Midbrain (tissue), 1 donor: ENCODE measurements around the gene UBR3.

Experiments
- DNase-seq: peaks from one replicate; lab custom pipeline; 2025; lab: John Stamatoyannopoulos, UW

UBR3 gene

DNA sequence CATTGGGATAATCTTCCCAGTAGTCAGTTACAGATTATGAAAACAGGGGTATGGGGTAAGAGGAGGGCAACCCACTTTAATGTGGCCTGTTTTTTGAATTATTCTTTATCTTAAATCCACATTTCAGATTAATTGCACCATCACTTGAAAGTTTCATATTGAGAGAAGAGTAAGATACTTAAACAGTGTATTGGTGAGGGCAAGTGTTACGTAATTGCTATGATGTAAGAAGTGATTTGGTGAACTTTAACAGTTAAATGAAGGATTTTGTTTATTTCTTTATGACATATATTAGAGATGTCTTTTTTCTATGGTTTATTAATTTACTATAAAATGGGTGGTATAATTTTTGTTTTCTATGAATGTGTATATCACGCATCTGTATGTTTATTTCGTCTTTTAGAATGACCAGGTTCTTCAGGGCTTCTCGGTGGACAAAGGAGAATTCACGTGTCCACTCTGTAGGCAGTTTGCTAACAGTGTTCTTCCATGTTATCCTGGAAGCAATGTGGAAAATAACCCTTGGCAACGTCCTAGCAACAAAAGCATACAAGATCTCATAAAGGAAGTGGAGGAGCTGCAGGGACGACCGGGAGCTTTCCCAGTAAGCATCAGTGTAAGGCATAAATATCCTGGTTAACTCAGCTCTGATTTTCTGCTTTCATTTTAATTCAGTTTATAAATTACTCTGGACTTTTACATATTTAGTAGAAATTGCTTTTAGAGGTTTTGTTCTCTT is 179.5 kb downstream of the UBR3 start:
- no peak for DNase-seq

DNA sequence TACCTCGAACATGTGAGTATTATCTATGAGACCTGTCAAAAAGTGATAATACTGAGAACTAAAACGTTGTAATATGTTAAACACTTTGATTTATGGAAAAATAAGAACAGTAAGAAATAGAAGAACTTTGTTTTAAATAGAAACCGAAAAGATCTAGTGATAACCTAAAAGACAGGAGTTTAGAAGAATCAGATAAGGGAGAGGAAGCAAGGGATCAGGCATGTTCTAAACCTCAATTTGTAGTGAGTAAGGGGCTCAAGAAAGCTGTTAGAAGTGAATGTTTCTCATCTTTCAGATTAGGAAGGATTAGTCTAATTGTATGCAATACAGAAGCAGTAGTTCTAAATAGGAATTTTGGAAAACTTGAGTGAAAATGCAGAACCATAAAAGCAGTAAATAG is 182.0 kb downstream of the UBR3 start:
- no peak for DNase-seq

DNA sequence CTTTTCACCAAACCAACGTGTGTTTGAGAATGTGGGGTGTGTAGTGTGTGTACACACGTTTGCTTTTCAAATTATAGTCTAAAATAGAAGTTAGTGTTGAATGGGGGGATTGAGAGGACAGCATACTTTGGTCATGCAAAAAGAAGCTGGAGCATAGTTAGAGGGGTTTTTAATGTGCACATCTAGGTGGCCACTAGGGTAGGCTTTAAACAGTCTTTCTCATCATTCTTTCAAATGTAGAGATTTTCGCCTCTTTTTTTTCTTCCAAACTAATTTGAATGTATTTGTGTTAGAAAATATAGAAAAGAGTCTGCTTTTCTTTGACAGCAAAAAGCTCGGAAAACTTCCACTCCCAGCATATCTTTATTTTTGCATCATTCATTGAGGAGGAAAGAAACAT is 185.5 kb downstream of the UBR3 start:
- no peak for DNase-seq

DNA sequence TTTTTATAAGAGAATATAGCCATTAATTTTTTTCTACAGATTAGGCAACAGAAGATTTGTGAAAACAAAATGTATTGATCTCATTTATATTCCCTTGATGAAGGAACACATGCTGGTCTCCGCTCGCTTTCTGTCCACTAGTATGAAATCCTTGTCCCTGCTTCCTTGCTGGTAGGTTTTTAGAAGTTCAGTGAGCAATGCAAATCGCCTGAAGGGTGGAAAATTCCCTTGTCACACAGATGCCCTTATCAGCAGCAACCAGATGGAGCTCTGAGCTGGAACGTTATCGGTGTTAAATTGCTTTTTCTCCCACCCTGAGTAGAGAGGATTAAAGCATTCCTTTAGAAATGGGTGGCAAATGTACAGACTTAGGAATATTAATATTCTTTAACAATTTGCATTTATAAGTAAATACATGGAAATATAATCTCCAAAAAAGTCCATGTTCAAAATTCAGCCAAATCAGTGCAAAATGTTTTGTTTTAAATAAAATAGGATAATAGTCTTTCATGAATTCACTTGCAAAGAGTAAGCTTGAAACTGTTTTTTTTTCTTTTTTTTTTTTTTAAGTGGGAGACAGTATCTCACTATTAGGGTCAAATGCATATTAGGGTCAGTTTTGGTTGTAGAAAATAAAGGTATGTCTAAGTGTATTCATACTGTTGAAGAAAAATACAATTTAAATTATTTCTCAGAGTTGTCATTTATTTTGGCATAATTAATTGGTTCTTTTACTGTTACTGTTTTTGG is 186.7 kb downstream of the UBR3 start:
- no peak for DNase-seq

DNA sequence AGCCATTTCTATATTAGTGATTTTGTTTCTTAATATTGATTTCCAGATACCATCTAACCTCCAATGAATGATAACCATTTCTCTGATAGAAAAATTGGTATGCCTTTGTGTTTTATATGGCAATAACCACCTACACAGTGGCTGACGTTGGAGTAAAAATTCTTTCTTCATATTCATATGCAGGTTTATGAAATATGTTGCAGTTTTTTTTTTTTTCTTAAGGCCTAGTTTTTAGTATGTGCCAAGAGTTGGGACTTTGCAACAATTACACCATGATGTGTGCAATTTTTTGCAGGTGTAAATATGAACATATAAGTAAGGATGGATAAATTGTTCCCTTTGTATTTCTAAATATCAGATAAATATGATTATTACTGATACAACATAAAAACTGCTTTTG is 187.5 kb downstream of the UBR3 start:
- no peak for DNase-seq

DNA sequence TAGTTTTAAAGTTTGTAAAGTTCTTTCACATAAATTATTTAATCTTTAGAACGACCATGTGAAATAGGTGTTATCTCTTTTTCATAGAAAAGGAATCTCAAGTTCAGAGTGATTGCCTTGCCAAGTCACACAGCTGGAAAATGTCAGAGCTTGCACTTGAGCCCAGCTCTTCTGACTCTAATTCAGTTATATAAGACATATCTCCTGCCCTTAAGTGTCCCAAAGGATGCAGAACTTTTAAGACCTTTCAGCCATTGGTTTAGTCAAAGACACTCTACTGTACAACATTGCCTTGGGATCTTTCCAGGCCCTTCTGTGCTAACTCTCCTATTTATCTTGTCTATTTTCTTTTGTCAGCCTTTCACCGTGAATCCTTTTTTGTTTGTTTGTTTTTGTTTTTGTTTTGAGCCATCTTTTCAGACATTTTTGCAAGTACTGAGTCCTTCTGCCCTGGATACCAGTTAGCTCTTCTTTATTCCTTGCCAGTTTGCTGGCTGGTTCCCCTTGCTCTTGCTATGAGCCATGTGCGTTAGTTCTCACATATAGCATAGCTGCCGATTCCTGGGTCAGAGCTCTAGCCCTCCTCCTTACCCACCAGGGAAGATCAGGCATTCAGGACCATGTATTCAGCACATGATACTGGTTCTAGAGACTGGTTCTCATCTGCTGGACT is 190.7 kb downstream of the UBR3 start:
- DNase-seq, result no peak

DNA sequence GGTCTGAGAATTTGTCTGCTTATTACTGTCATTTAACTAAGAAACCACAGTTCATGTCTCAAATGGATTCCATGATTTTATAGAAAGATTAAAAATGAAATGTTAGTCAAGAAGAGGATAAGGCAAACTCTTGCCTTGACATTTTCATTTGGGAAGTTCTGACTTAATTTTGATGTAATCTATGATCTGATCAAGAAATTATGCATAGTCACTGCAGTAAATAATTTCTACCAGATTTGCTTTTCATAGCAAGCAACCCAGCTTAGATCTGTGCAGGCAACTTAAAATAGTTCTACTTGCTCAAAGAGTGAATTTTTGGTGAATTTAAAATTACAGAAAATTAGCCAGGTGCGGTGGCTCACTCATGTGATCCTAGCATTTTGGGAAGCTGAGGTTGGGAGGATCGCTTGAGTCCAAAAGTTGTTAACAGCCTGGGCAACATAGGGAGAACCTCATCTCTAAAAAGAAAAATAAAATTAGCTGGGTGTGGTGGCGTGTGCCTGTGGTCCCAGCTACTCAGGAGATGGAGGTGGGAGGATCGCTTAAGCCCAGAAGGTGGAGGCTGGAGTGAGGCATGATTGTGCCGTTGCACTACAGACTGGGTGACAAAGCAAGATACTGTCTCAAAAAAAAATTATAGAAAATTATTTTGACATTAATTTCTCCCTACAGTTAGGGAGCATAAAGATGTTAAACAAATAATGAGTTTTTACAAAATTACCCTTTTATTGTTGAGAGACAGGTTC is 192.0 kb downstream of the UBR3 start:
- no peak for DNase-seq

DNA sequence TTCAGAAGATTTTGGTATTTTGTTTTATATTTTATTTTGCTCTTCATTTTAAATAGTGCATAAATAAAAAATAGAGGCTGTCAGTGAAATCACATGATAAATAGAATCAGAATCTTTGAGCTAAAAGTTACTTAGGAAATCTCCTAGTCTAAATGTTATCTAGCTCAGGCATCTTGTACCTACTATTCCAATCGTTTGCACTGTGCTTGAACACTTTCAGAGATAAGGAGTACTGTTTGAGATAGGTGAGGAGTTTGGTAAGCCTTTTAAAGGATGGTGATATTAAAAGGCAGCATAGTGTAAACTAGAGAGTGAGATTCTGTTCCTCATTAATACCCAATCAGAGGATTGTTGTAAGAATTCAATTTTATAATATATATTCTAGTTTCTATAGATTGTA is 193.5 kb downstream of the UBR3 start:
- DNase-seq, result no peak

DNA sequence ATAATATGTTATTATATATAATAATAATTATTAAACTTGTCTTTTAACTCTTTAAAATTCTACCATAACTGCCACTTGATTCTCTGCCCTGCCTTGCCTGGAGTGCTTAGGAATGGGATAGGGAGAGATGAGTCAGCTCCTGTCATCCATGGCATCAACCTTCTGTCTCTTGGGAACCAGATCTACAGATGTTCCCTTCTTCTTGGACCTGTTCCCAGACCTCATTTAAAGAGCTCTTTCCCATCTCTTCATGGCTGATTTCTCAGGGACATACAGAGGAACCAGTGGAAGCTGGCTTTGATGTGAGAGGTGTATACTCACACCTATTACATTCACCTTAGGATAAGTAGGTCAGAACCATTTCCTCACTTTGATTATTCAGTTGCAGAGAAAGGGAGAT is 195.4 kb downstream of the UBR3 start:
- no peak for DNase-seq

DNA sequence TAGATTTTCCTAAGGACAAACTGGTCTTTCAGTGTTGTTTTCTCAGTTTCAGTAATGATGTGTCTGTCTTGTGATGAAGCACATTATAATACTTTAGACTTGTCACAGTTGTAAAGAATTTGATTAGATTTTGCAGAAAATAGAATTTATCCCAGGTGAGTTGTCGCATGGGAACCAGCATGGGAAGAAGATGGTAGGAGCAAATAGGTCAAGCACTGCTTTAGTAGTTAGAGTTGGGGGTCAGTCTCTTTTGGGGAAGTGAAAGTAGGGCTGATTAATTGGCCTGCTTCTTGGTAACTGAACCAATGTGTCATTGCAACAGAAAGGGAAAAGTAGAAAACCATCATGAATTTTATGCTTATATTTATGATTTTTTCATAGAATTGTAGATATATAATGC is 197.5 kb downstream of the UBR3 start:
- DNase-seq, result no peak

DNA sequence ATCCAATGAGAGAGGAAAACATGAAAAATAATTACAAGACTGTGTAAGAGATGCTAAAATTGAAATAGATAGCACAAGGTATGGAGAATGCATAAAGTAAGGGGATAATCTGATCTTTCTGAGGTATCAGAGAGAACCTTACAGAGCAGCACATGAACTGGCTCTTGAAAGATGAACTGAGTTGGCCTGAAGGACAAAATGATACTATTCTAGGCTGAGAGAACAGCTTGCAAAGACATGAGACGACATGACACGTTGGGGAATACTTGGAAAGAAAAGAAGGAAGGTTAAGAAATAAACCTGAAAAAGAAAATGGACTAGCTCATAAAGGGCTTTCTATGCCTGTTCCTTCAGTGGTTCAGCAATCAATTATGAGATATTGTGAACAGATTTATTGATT is 198.0 kb downstream of the UBR3 start:
- DNase-seq, result no peak

DNA sequence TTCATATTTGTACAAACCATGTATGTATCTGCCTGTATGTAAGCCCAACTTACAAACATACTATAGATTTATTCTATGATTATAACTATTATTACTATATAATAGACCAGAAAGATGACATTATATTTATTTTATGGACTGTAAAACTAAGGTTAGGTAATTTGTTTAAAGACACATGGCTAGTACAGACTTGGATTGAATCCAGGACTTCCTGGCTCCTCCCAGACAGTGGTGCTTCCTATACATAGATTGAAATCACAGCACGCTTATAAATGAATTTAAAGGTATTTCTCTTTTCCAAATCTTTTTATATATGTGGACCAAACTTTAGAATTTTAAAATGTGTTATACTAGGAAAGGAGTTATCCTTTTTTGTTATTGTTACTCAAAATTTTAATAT is 199.1 kb downstream of the UBR3 start:
- no peak for DNase-seq

DNA sequence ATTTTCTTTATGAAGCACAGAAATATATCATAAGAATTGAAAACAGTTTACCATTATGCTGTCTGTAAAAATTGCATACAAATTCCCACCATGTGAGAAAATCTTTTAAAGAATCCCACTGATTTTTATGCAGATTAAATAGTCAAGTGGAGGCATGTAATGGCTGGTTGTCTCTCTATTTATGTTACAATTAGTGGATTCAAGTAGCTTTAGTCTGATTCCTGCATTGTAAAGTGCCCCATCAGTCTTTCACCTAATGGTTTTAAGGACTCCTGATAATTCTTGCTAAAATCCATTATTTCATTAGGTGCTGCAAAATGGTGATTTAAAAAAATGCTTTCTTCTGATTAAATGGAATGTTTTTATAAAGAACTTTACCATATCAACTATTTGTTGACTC is 202.3 kb downstream of the UBR3 start:
- no peak for DNase-seq

DNA sequence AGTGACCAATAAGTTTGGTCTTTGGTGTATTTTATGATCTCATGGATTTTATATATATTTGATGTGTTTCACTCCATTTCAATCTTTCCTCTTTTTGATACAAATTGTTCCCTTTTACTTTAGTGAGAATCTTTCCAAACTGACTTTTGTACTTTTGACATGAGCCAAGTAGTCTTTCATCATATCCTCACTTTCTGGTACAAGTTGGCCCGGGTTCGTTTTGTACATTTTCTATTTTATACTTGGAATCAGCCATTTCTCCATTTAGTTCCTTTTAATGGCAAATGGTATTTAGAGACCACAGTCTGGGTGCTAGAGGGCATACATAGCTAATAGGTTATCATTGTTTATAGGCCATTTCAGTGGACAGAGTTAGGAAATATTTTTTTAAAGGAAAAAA is 202.8 kb downstream of the UBR3 start:
- DNase-seq, result no peak

DNA sequence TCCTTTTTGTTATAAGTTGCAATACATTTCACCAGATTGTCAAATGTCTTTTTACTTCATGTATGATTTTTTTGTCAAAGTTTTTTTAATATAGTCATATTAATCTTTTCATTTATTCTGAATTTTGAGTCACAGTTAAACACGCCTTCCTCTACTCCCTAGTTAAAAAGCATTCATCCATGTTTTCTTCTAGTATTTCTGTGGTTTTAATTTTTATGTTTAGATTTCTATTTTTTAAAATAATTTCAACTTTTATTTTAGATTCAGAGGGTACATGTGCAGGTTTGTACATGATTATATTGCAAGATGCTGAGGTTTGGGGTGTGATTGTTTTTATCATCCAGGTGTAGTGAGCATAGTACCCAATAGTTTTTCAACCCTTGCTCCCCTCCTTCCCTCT is 204.0 kb downstream of the UBR3 start:
- no peak for DNase-seq

DNA sequence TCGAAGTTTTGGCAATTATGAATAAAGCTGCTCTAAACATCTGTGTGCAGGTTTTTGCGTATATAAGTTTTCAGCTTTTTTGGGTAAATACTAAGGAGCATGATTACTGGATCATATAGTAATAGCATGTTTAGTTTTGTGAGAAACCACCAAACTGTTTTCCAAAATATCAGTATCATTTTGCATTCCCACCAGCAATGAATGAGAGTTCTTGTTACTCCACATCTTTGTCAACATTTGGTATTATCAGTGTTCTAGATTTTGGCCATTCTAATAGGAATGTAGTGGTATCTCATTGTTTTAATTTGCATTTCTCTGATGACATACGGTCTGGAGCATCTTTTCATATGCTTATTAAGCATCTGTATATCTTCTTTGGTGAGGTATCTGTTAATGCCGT is 207.3 kb downstream of the UBR3 start:
- DNase-seq, result no peak

DNA sequence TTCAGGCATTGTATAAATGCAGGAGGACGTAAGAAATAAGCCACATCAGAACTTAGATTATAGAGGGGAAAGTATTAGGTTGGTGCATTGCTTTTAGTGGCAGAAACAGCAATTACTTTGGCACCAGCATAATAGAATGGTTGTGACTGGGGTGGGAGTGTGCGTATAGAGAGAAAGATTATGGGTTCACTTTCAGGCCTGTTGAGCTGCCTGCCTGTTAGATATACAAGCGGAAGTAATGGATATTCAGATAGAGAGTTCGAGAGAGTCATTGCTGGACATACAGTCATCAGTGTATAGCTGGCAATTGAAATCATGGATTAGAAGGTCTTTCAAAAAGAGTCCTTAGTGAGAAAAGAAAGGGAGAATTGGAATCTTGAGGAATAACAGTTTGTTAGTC is 211.5 kb downstream of the UBR3 start:
- DNase-seq, result no peak

DNA sequence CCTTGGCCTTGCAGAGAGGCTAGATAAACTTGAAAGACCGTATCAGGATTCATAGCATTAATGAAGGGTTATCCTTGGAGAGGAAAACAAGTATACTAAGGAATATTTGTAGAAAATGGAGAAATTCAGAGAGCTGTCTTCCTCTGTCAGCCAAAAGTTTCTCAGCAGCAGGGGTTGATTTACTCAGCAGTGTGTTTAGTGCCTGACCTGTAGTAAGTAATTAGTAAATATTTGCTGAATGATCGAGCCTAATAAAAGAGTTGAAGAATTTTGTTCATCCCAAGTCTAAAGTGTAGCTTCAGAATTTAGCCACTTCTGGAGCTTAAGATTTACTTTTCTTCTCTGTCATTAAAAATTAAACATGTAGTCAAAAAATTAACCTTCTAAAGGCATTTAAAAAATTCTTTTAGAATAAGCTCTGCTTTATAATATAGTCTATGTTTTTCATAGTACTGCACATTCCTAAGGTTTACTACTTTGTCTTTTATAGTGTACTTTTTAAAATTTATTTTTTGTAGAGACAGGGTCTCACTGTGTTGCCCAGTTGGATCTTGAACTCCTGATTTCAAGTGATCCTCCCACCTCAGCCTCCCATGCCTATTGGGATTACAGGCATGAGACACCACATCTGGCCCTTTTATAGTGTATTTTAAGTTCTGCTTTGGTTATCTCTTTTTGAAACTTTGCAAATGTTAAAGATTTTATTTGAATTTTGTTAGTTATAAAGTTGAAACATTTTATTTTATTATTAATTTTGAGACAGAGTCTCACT is 212.3 kb downstream of the UBR3 start:
- no peak for DNase-seq

DNA sequence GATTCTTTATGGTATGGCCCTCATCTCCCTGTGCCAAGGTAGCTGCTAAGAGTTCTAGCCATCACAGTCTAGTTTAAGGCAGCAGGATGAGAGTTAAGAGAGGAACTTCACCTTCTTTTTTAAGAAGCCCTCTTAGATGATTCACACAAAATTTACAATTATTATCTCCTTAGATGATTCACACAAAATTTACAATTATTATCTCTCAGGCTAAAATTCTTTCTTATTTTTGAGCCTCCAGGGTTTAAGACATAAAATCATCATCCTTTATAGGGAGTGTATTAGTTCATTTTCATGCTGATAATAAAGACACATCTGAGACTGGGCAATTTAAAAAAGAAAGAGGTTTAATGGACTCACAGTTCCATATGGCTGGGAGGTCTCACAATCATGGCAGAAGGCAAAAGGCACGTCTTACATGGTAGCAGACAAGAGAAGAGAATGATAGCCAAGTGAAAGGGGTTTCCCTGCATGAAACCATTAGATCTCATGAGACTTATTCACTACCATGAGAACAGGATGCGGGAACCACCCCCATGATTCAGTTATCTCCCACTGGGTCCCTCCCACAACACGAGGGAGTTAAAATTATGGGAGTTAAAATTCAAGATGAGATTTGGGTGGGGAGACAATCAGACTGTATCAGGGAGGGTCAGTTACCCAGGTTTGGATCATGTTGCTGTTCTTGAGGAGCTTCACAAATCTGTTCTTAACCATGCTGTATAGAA is 217.7 kb downstream of the UBR3 start:
- DNase-seq, result no peak

DNA sequence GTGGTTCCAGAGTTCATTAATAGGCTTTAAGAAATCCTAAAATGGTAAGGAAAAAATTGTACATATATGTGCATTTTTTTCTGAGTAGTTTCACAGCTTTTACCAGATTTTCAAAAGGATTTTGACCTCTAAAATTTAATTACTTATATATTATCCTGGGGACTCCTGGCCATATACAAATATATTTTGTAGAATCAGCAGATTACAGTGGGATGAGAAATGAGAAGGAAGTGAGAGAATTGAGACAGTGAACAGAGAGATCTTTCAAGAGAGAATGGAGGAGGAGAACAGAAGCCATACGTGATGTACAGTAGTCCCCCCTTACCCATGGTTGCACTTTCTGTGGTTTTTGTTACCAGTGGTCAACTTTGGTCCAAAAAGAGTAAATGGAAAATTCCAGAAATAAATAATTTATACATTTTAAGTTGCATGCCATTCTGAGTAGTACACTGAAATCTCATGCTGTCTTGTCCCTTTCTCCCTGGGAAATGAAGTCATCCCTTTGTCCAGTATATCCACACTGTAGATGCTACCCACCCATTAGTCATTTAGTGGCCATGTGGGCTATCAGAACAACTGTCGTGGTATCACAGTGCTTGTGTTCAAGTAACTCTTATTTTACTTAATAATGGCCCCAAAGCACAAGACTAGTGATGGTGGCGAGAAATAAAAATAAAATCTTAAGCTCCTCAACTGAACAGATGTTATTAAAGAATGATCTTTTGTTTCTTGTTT is 220.2 kb downstream of the UBR3 start:
- no peak for DNase-seq
